NCI-H2227 (cell line): ENCODE measurements around the gene ATRN.
"Not testable (repeated sequence)": the region's sequence is repeated elsewhere in the genome, so short reads cannot be mapped to it uniquely, and the experiment has no call there.

Experiments
- DNase-seq: peaks from one replicate; lab custom pipeline; 2025; ENCODE audit not compliant: unreplicated experiment; lab: John Stamatoyannopoulos, UW

ATRN gene

GRCh38 chr20:3514012-3514642, 43.3 kb downstream of the ATRN start:
- no peak for DNase-seq

- DNase-seq, result no peak
These were observed 44.8 kb downstream of the ATRN start for GRCh38 chr20:3515379-3516170.

- no peak for DNase-seq
These were observed 51.3 kb downstream of the ATRN start for GRCh38 chr20:3521852-3522740.

GRCh38 chr20:3524696-3525095, 53.9 kb downstream of the ATRN start:
- DNase-seq, result not testable (repeated sequence)

- no peak for DNase-seq
These were observed 61.3 kb downstream of the ATRN start for GRCh38 chr20:3532089-3532615.

- not testable (repeated sequence) for DNase-seq
These were observed 66.9 kb downstream of the ATRN start for GRCh38 chr20:3537733-3538132.

GRCh38 chr20:3539311-3540107, 68.7 kb downstream of the ATRN start:
- DNase-seq, result no peak

- no peak for DNase-seq
These were observed 71.3 kb downstream of the ATRN start for GRCh38 chr20:3541887-3542721.

GRCh38 chr20:3543901-3544507, 73.2 kb downstream of the ATRN start:
- DNase-seq, result no peak

GRCh38 chr20:3545401-3545925, 74.6 kb downstream of the ATRN start:
- DNase-seq, result no peak

GRCh38 chr20:3547906-3548305, 77.1 kb downstream of the ATRN start:
- DNase-seq, result no peak

GRCh38 chr20:3550837-3551236, 80.0 kb downstream of the ATRN start:
- DNase-seq, result no peak

- no peak for DNase-seq
These were observed 81.0 kb downstream of the ATRN start for GRCh38 chr20:3551681-3552434.

GRCh38 chr20:3553663-3554062, 82.8 kb downstream of the ATRN start:
- no peak for DNase-seq

GRCh38 chr20:3557237-3557785, 86.5 kb downstream of the ATRN start:
- no peak for DNase-seq

GRCh38 chr20:3559231-3559630, 88.4 kb downstream of the ATRN start:
- no peak for DNase-seq

GRCh38 chr20:3559637-3560036, 88.8 kb downstream of the ATRN start:
- DNase-seq, result no peak

- DNase-seq, result no peak
These were observed 89.3 kb downstream of the ATRN start for GRCh38 chr20:3560162-3560561.
